GM18498 (cell line): ENCODE data around the gene PLCH2.

Experiments used
- ATAC-seq: cut with Tn5 transposase; IDR thresholded peaks from one replicate; pipeline ENCODE4 v1.9.1; 2021; ENCODE audit warnings: mild to moderate bottlenecking, moderate library complexity; ENCODE audit not compliant: unreplicated experiment

Gene PLCH2

GRCh38 chr1:2528016-2528415, 51.9 kb downstream of the PLCH2 start:
- ATAC-seq: no peak

DNA sequence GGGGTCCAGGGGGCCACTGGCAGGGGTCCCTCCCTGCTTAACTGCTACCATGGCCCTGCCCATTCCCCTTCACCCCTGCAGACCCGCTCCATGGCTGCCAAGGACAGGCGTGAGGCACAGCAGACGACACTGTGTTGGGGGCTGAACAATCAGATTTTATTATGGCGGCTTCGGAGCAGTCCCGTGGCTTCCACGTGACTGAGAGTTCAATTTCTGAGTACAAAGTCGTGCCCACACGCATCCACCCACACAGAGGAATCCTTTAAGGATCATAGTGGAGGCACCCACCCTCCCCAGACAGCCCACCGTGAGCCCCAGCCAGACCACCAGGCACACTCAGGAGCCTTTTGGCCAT, 52.5 kb downstream of the PLCH2 start:
- no peak for ATAC-seq

- ATAC-seq: no peak
These were observed 53.1 kb downstream of the PLCH2 start for GRCh38 chr1:2528966-2529783.

DNA sequence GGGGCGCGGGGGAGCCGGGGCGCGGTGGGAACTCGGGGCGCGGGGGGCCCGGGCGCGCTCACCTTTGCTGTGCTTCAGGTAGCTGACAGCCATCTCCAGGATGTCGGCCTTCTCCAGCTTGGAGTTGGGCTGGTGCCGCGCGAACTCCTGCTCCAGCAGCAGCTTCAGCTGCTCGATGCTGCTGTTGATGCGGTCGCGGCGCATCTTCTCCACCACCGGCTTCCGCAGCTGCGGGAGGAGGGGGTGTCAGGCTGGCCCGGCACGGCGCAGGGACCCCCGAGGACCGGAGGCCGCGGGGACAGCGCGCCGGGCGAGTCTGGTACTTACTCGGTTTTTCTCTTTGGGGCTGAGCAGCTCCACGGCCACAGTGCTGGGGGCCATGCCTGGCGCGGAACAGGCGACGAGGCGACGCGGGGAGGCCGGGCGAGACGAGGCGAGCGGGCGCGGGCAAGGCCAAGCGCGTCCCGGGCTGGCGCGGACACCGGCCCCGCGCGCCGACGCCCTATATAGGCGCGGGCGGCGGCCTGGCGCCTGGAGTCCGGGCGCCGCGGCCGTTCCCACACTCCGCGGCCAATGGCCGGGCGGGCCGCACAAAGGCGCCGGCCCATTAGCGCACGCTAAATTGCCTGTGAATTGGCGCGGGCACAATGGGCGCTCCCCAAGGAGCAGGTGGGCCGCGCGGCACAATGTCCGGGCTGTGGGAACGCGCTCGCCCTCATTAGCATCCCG, 53.9 kb downstream of the PLCH2 start, which contains the start of gene HES5:
Gene HES5, minus strand, starts transcription at position 480 of the 729 bp plus-strand sequence. Its CDS starts 99 bp downstream, at position 381.
- ATAC-seq: no peak

GRCh38 chr1:2530513-2531361, 54.6 kb downstream of the PLCH2 start:
- no peak for ATAC-seq

DNA sequence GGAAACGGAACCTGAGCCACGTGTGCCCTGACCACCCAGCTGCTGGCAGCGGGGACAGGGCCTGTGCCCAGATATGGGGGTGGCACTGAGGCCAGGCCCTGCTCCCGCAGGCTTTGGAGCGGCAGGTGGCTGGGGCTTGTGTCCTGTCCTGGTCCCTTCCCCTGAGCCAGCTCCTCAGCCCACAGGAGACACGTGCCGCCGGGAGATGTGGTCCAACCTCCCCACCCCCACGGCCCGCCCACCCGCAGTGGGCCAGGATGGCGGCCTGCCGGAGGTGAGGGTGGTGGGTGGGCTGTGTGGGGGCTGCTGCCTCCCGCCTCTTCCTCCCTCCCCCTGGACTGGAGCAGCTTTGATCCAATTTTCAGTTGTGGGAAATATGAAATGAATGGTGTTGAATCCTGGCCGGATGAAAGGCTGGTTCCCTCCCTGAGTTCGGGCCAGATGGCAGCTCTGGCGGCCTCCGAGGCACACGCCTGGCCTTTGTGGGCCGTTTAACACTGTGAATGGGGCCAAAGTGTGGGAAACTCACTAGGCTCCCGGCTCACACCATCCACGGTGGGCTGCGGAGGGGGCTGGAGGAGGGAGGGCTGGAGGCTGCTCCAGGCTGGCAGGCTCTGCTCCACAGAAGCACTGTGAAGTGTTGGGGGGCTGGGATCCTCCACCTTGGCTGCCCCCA, 56.5 kb downstream of the PLCH2 start:
- no peak for ATAC-seq

GRCh38 chr1:2533365-2533764, 57.3 kb downstream of the PLCH2 start:
- no peak for ATAC-seq

DNA sequence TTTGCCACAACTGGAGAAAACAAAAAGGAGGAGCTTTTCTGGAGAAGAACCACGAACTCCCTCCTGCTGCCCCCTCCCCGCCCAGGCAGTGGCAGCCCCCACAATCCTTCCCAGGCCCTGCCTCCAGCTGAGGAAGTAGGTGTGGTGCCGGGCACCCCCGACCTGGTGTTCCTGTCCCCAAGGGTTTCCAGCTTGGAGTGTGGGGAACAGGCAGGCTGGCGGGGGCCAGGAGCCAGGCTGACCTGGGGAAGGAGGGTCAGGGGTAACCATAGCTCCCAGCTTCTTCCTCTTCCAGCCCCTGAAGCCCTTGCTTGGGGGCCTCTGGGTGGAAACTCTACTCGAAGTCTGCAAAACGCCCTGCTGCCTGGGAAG, 58.2 kb downstream of the PLCH2 start:
- ATAC-seq: no peak

GRCh38 chr1:2534687-2535441, 58.8 kb downstream of the PLCH2 start:
- ATAC-seq: no peak

DNA sequence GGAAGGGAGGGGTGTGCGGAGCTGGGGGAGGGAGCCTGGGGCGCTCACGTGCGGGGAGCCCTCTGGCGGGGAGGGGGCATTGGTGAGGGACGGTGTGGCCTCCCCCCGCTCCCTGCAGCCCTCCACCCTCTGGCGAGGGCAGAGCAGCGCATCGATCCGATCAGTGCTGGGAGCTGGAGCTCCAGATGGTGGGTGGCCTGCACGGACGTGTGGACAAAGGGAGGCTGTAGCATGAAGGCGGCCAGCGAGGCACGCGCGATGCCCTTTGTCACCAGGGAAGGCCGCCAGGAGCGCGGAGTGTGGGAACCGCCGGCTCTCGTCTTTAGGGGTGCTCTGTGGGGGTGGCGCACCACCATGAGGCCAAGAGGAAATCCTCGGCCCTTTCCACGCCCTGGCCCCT, 59.4 kb downstream of the PLCH2 start:
- no peak for ATAC-seq

- ATAC-seq: no peak
These were observed 59.9 kb downstream of the PLCH2 start for GRCh38 chr1:2535981-2536380.

- ATAC-seq: no peak
These were observed 61.7 kb downstream of the PLCH2 start for GRCh38 chr1:2537784-2538115.

DNA sequence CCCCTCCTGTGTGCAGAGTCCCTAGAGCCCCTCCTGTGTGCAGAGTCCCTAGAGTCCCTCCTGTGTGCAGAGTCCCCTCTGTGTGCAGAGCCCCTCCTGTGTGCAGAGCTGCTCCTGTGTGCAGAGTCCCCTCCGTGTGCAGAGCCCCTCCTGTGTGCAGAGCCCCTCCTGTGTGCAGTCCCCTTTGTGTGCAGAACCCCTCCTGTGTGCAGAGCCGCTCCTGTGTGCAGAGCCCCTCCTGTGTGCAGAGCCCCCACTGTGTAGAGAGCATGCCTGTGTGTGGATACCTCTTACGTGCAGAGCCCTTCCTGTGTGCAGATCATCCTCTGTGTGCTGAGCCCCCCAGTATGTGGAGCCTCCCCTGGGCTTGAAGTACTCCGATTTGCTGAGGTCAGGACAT, 62.3 kb downstream of the PLCH2 start:
- ATAC-seq: no peak

- ATAC-seq: no peak
These were observed 62.8 kb downstream of the PLCH2 start for GRCh38 chr1:2538872-2539271.

DNA sequence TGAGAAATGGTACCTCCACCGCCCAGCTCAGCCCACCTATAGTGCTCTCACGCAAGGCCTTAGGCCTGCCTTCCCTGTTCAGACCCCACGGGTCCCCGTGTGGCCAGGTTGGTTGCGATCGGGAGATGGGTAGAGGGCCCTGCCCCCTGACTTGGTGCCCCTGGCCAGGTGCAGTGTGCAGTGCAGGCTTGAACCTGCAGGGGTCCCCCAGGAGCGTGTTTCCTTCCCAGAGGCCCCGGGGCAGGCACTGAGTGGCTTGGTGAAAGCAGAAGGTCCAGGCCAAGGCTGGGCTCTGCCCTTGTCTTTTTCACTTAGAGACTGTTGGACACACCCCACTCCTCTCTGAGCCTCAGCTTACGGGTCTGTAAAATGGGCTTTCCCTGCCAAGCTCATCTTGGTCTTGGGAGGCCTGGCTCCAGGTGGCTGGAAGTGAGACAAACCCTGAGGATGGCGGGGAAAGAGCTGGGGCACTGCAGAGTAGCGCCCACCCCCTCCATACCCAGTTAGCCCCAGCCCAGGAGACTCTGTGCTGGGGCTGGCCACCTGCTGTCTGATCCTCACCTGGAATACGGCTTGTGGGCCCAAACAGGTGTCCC, 63.3 kb downstream of the PLCH2 start:
- no peak for ATAC-seq

GRCh38 chr1:2540816-2541492, 64.9 kb downstream of the PLCH2 start:
- ATAC-seq: no peak

DNA sequence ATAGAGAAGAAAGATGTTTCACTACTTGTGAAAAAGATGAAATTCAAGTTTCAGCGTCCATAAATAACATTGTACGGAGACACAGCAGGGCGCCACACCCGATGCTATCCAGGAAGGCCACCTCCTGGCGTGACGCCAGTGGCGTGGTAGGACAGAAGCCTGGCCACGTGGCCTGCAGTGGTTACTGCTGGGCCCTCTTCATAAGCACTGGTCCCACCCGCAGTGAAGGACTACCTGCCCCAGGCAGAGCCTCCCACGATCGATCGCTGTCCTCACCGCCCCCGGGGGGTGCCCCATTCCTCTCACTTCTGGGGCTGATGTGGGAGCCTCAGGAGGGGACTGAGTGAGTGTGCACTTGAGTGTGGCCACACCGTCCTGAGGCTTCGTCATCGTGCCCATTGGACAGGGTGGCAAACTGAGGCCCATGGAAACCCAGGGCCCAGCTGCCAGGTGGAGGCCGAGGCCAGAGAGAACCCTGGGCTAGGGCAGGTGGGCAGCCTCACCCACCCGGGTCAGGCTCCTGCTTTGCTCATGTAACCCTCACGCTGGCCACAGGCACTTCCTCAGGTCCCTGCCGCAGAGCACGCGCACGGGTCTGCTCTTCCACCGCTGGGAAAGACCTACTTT, 65.6 kb downstream of the PLCH2 start:
- ATAC-seq: no peak

DNA sequence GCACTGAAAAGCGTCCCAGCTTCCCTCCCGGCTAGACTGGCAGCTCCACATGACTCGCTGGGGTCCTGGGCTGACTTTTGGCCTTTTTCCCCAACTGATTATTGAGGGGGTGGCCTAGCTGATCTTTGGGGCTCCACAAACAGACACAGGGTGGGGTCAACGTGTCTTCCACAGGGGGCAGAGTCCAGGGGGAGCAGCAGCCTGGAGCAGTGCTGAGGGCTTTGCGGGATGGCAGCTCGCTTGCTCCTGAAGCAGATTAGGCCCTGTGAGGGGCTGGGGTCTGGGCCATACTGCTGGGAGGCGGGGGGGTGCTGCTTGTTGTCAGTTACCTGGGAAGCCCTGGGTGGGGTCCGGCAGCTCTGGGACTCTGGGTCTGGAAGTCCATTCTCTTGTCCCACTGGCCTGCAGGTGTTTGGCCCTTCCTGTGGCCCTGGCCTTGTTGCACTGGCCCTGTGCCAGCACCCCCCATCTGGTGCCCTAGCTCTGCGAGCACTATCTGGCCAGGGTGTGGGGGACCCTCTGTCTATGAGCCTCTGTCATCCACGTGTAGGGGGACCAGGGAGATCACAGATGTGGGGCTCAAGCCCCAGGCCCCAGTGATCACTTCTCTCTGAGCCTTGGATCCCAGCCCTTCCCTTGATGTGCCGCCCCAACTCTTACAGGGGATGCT, 66.3 kb downstream of the PLCH2 start:
- ATAC-seq: no peak
